Measurements from ENCODE around the gene CHAC1.

Gene CHAC1, protein sequence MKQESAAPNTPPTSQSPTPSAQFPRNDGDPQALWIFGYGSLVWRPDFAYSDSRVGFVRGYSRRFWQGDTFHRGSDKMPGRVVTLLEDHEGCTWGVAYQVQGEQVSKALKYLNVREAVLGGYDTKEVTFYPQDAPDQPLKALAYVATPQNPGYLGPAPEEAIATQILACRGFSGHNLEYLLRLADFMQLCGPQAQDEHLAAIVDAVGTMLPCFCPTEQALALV

DNA sequence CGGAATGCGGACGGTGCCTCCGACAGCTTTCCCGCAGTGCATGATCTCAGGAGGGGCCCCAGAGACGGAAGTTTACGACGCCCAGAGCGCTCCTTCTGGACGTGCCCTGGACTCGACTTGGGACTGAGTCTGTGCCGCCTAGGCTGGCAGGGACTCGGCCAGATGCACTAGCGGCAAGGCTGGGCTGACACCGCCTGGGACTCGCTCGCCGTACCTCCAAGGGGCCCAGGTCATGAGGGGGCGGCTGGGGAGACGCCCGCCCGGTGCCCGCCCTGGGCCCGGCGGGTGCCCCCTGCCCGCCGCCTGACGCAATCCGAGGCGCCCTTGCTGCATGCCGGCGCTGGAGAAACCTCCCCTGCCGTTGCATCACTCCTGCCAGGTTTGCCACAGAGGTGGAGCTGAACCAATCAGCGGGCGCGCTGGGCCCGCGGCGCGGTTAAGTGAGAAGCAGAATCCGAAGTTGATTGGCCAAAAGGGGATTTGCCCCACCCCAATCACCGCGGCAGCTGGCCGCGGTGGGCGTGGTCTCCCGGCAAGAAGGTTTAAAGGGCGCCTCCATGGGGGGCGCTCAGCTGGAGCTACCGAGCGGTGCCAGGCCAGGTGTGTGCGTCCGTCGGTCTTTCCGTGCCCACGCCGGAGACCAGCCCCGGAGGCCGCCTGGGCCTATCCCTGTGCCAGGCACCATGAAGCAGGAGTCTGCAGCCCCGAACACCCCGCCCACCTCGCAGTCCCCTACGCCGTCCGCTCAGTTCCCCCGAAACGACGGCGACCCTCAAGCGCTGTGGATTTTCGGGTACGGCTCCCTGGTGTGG is at the start of gene CHAC1:
TSS of gene CHAC1 (plus strand) at position 571 of the 812 bp plus-strand sequence. CDS start at position 684, 113 bp downstream.
- TF ChIP-seq, protein P1, sequence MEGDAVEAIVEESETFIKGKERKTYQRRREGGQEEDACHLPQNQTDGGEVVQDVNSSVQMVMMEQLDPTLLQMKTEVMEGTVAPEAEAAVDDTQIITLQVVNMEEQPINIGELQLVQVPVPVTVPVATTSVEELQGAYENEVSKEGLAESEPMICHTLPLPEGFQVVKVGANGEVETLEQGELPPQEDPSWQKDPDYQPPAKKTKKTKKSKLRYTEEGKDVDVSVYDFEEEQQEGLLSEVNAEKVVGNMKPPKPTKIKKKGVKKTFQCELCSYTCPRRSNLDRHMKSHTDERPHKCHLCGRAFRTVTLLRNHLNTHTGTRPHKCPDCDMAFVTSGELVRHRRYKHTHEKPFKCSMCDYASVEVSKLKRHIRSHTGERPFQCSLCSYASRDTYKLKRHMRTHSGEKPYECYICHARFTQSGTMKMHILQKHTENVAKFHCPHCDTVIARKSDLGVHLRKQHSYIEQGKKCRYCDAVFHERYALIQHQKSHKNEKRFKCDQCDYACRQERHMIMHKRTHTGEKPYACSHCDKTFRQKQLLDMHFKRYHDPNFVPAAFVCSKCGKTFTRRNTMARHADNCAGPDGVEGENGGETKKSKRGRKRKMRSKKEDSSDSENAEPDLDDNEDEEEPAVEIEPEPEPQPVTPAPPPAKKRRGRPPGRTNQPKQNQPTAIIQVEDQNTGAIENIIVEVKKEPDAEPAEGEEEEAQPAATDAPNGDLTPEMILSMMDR (IDR thresholded peaks at IDR 0.05; ENCODE audit: control insufficient read depth, extremely low read depth, insufficient read depth): no peak
- DNase-seq (ENCODE audit: low read depth): peak; percentile 89
- H3K4me3 ChIP-seq (ENCODE audit: low read depth, low read length): peak within 1 kb of the TSS; percentile 82

DNA sequence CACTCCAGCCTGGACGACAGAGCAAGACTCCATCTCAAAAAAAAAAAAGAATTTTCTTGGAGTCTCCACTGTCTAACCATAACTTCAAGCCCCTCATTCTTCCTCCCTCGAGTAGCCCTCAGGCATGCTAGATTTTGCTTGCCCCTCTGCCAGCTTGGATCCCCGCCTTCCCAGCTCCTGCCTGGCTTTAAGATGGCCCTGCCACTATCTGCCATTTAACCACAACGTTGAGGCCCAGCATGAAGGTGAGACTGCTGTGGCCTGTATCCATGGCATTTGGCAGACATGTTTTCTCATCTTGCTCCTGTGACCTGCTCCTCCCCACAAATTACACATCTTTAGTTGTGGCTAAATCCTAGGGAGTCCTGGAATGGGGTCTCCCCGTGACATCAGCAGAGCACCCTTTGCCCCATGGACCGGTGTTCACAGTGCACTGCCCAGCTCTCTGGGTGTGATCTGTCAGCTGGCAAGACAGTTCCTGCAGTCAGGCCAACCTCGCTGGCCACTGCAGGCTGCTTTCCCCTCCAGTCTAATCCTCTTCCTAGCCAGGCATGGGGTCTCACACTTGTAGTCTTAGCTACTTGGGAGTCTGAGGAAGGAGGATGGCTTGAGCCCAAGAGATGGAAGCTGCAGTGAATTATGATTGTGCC is 48.6 kb upstream of the CHAC1 start:
- H3K4me3 ChIP-seq (ENCODE audit: low read depth, low read length): no peak overlapping the region
- DNase-seq (ENCODE audit: low read depth): no peak
- TF ChIP-seq, protein P1 (IDR thresholded peaks at IDR 0.05; ENCODE audit: control insufficient read depth, extremely low read depth, insufficient read depth): no peak

DNA sequence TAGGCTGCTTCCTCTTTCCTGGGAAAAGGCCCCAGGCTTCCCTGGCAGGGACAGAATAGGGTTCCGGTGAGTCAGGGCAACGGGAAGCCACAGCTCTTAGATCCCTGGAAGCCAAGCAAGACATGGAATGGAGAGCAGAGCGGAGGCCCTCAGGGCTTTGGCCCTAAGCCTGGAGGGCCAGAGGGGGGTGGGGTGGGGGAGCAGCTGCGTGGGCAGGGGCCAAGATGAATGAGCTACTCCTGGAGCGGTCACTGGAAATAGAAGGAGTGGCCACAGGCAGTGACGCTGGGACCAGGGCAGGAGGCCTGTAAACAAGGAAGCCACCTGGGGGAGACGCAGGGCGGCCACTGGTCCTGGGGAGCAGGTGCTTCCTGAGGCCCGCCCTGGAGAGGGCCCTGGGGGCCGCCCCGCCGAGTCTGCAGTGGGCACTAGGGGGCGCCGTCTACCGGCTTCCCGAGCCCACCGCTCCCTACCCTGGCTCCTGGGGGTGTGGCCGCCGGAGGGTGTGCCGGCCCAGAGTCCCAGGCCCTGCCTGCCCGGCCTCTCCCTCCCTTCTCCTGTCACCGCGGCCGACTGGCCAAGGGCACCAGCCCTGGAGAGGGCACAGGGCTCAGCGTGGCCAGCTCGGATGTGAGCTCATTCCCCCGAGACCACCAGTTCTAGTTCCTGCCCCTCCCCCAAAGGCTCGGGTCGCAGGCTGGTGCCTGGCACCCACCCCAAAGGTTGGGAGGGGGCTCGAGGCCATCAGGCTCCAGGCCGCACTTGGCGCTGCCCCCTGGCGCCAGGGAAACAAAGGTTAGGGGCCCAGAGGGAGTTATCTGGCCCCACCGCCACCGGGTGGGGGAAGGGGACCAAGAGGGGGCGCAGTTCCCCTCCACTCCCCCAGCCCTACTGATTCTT is 46.9 kb upstream of the CHAC1 start:
- DNase-seq (ENCODE audit: low read depth): peak; percentile 71
- peak overlapping the region; percentile 43 for H3K4me3 ChIP-seq (ENCODE audit: low read depth, low read length)
- TF ChIP-seq, protein P1 (IDR thresholded peaks at IDR 0.05; ENCODE audit: control insufficient read depth, extremely low read depth, insufficient read depth): peak; percentile 67

DNA sequence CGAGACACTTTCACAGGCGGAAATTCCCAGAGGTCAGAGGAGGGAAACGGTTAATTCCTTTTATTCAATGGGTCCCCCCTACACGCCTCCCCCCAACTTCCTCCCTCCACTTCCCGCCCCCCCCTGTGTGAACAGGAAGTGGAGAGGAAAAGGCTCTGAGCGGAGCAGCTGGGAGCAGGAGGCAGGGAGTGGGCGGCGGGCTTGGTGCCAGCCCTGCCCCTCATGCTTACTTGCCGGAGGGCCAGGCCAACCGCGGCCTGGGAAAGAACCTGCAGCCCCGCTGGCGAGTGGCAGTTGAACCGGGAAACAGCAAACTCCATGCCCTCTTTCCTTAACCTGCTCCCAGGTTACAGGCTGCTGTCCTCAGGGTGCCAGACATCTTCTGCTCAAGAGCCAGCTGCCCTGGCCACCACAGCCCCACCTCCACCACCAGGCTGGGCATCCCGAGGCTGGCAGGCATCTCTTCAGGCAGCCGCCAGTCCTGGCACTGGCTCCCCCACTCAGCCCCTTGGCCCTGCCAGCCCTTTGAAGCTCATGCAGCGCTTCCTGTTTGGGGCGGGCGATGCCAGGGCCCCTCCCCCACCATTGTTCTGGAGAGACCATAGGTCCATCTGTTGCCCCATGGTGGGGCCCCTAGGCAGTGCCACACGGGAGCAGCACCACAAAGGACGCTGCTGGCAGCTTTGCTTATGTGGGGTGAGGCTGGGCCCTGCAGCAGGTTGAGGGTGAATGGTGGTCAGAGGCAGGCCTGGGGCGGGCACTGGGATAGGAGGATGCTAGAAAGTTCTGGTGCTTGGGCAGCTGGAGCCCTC is 46.1 kb upstream of the CHAC1 start:
- TF ChIP-seq, protein P1 (IDR thresholded peaks at IDR 0.05; ENCODE audit: control insufficient read depth, extremely low read depth, insufficient read depth): no peak
- peak overlapping the region; percentile 43 for H3K4me3 ChIP-seq (ENCODE audit: low read depth, low read length)
- DNase-seq (ENCODE audit: low read depth): no peak

DNA sequence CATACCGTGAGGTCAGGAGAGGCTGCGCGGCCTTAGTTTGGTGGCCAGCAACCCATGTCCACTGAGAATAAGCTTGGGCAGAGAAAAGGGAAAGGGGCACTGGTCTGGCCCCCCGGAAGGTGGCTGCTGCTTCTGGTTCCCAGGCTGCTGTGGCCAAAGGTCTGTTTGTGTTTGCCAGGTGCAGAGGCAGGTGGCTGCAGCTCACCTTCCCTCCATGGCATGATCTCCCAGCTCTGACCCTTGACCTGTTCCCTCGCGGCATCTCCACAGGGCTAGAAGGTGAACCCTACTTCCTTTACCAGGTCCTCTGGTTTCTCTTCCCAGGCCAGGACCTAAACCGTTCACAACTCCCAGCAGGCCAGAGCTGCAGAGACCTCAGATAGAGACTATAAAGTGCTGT is 45.2 kb upstream of the CHAC1 start:
- TF ChIP-seq, protein P1 (IDR thresholded peaks at IDR 0.05; ENCODE audit: control insufficient read depth, extremely low read depth, insufficient read depth): no peak
- H3K4me3 ChIP-seq (ENCODE audit: low read depth, low read length): no peak overlapping the region
- DNase-seq (ENCODE audit: low read depth): no peak
